OCI-LY1 (cell line): ENCODE data around the gene ARHGEF10L.

Experiments
- H2AFZ ChIP-seq: fragments of 200-600 bp; sonication (generic), shearing (Covaris generic); 2 replicates; pipeline ENCODE4 v1.6.0; 2014; ENCODE audit warnings: antibody characterized with exemption, mild to moderate bottlenecking, low read length
- H3F3A ChIP-seq: fragments of 200-600 bp; sonication (generic), shearing (Covaris generic); 2 replicates; pipeline ENCODE4 v1.6.0; 2014; ENCODE audit warnings: mild to moderate bottlenecking, antibody characterized with exemption, low read length, moderate library complexity; ENCODE audit not compliant: insufficient read depth
- H3K27ac ChIP-seq: fragments of 200-600 bp; sonication (generic); 2 replicates; pipeline ENCODE4 v1.5.1; 2014; ENCODE audit warnings: low read length, mixed run types, mild to moderate bottlenecking, low read depth; ENCODE audit not compliant: poor library complexity, severe bottlenecking
- H3K27me3 ChIP-seq: fragments of 200-600 bp; sonication (generic); 2 replicates; pipeline ENCODE4 v1.6.0; 2014; ENCODE audit warnings: antibody characterized with exemption, mild to moderate bottlenecking, low read length, moderate library complexity; ENCODE audit not compliant: insufficient read depth
- H3K36me3 ChIP-seq: fragments of 200-600 bp; sonication (generic); 2 replicates; pipeline ENCODE4 v1.6.1; 2014; ENCODE audit warnings: mild to moderate bottlenecking, antibody characterized with exemption, low read length, moderate library complexity, mixed read lengths; ENCODE audit not compliant: insufficient read depth
- H3K4me1 ChIP-seq: fragments of 200-600 bp; sonication (generic); 2 replicates; pipeline ENCODE4 v1.5.1; 2014; ENCODE audit warnings: mild to moderate bottlenecking, low read length, moderate library complexity; ENCODE audit not compliant: insufficient read depth, severe bottlenecking
- H3K4me2 ChIP-seq: fragments of 200-600 bp; sonication (generic), shearing (Covaris generic); 2 replicates; pipeline ENCODE4 v1.6.1; 2014; ENCODE audit warnings: low read length
- H3K4me3 ChIP-seq: fragments of 200-600 bp; sonication (generic); 2 replicates; pipeline ENCODE4 v1.5.1; 2014; ENCODE audit warnings: low read length, low read depth, mild to moderate bottlenecking, mixed read lengths; ENCODE audit not compliant: poor library complexity, severe bottlenecking
- H3K79me2 ChIP-seq: fragments of 200-600 bp; shearing (Covaris generic); 2 replicates; pipeline ENCODE4 v1.6.1; 2016; ENCODE audit warnings: mixed run types, low read length, mixed read lengths; ENCODE audit not compliant: insufficient read depth
- H3K9ac ChIP-seq: fragments of 200-600 bp; sonication (generic), shearing (Covaris generic); 2 replicates; pipeline ENCODE4 v1.6.1; 2014; ENCODE audit warnings: mild to moderate bottlenecking, low read length, mixed read lengths
- H3K9me2 ChIP-seq: fragments of 200-600 bp; sonication (generic), shearing (Covaris generic); 2 replicates; pipeline ENCODE4 v1.6.1; 2014; ENCODE audit warnings: low read depth, mild to moderate bottlenecking, low read length, mixed read lengths
- H3K9me3 ChIP-seq: fragments of 200-600 bp; shearing (Covaris generic); 2 replicates; pipeline ENCODE4 v1.6.1; 2014; ENCODE audit warnings: low read length, mixed read lengths
- H4K20me1 ChIP-seq: fragments of 200-600 bp; sonication (generic), shearing (Covaris generic); 2 replicates; pipeline ENCODE4 v1.6.0; 2016; ENCODE audit warnings: mild to moderate bottlenecking, low read length; ENCODE audit not compliant: insufficient read depth
- EZH2 ChIP-seq: fragments of 200-600 bp; sonication (generic), shearing (Covaris generic); IDR thresholded peaks from 2 replicates; pipeline ENCODE4 v1.8.0; 2017; ENCODE audit warnings: borderline replicate concordance, mixed run types, mild to moderate bottlenecking, antibody characterized with exemption, low read length, moderate library complexity, mixed read lengths
- TF ChIP-seq, protein P1 (sequence below): fragments of 200-600 bp; sonication (generic), shearing (Covaris generic); IDR thresholded peaks from 2 replicates; pipeline ENCODE4 v1.5.1; 2017; ENCODE audit warnings: mild to moderate bottlenecking, antibody characterized with exemption, low read length, moderate library complexity, mixed read lengths

The ARHGEF10L gene

DNA sequence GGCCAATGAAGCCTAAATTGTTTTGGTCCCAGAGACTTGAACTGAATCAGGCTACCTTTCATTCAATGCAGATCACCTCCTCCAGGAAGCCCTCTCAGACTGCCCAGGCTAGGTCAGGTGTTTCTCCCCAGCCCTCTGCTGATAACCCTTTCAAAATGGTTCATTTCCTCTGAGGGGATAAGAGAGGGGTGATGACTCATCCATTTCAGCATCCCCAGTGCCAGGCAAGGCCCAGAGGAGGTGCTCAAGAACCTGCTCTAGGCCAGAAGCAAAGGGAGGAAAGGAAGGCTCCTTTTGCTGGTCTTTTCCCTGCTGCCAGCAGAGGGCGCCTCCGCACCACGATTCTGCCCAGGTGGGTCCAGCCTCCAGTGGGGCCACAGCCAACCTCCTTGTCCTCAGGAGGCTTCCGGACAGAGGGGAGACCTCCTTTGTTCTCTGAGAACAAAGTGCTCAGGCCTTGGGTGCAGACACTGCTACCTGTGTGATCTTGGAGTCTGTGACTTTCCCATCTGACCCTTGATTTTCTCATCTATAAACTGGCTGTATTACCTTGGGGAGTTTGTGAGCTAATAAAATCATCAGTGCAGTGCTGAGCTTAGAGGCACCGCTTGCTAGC is 45.3 kb upstream of the ARHGEF10L start:
- Histone ChIP-seq H3K4me2 (no peak overlapping the region), H3K27me3 (no peaks in the 10 kb centered on the region), H3K36me3 (no peaks in the 10 kb centered on the region), H3K9me2 (no peaks in the 10 kb centered on the region), H3K4me3 (no peak overlapping the region), H3K4me1 (no peaks in the 10 kb centered on the region), H2AFZ (no peak overlapping the region), H3K27ac (no peak overlapping the region), H3K79me2 (no peaks in the 10 kb centered on the region), H4K20me1 (no peaks in the 10 kb centered on the region), H3K9me3 (no peaks in the 10 kb centered on the region), H3F3A (no peaks in the 10 kb centered on the region), H3K9ac (no peak overlapping the region)
- TF ChIP-seq EZH2, result no peak
- TF ChIP-seq, protein P1, sequence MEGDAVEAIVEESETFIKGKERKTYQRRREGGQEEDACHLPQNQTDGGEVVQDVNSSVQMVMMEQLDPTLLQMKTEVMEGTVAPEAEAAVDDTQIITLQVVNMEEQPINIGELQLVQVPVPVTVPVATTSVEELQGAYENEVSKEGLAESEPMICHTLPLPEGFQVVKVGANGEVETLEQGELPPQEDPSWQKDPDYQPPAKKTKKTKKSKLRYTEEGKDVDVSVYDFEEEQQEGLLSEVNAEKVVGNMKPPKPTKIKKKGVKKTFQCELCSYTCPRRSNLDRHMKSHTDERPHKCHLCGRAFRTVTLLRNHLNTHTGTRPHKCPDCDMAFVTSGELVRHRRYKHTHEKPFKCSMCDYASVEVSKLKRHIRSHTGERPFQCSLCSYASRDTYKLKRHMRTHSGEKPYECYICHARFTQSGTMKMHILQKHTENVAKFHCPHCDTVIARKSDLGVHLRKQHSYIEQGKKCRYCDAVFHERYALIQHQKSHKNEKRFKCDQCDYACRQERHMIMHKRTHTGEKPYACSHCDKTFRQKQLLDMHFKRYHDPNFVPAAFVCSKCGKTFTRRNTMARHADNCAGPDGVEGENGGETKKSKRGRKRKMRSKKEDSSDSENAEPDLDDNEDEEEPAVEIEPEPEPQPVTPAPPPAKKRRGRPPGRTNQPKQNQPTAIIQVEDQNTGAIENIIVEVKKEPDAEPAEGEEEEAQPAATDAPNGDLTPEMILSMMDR, result peak; percentile 86

- Histone ChIP-seq H3K79me2 (no peaks in the 10 kb centered on the region), H3K4me3 (no peak overlapping the region), H3K27me3 (no peaks in the 10 kb centered on the region), H3K36me3 (no peaks in the 10 kb centered on the region), H3K9me3 (no peaks in the 10 kb centered on the region), H2AFZ (no peak overlapping the region), H3K9ac (no peak overlapping the region), H4K20me1 (no peaks in the 10 kb centered on the region), H3F3A (no peaks in the 10 kb centered on the region), H3K4me2 (no peak overlapping the region), H3K4me1 (no peaks in the 10 kb centered on the region), H3K27ac (no peak overlapping the region), H3K9me2 (no peaks in the 10 kb centered on the region)
- TF ChIP-seq, protein P1, result no peak
- TF ChIP-seq EZH2, result no peak
Observed at GRCh38 chr1:17496419-17496818, 43.1 kb upstream of the ARHGEF10L start.

GRCh38 chr1:17498214-17498613 is 41.3 kb upstream of the ARHGEF10L start:
- Histone ChIP-seq H3K4me3 (no peak overlapping the region), H3K4me1 (no peaks in the 10 kb centered on the region), H3K79me2 (no peaks in the 10 kb centered on the region), H3K4me2 (no peak overlapping the region), H3F3A (no peaks in the 10 kb centered on the region), H3K9me2 (no peaks in the 10 kb centered on the region), H3K9me3 (no peaks in the 10 kb centered on the region), H2AFZ (no peak overlapping the region), H3K27ac (no peak overlapping the region), H3K27me3 (no peaks in the 10 kb centered on the region), H3K9ac (no peak overlapping the region), H4K20me1 (no peaks in the 10 kb centered on the region), H3K36me3 (no peaks in the 10 kb centered on the region)
- TF ChIP-seq, protein P1, result no peak
- no peak for TF ChIP-seq EZH2
